ENCODE measurements around the gene SLC1A4. TPM values are rescaled to one million over a fixed set of nuclear protein-coding genes. Genes with fewer than 3 reads are reported as not detected.
"Not testable (repeated sequence)": the region's sequence is repeated elsewhere in the genome, so short reads cannot be mapped to it uniquely, and the experiment has no call there.

SLC1A4 gene
- total and polyA plus RNA-seq, 12 donors, result 13.0 to 196 (median 60.0) TPM

DNA sequence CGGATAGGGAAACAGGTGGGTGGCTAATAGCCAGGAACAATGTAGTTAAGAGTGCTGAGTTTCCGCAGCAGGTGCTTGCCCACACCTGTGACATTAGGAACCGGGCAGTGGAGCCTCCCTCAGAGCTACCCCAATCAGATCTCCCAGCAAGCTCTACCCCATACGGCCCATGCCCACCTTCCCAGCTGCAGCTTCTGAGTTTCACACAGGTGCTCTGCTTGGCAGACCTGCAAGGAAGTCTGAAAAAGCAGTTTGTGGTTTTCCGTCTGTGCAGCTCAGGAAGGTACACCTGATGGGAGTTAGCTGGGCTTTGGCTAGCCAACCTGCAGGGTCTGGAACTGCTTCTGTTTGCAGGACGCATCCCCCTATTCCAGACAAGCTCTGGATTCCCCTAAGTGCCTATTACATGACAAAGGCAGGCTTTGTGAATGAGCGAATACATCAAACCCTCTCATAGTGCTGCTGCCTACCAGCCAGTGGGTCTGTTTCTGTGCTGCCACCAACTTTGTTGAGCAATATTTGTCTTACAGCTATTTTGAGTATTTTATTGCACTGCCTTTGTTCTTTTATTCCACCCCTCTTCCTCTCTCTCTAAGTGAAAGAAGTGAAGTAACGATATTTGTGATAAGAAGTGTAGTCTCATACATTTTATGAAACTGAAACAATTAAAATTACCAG is 42.3 kb downstream of the SLC1A4 start:
- 71 to 77% (median 74%) methylated on average over 7 to 8 of the region's 8 CpGs for WGBS, 4 donors
- Histone ChIP-seq H3K27ac (no peak overlapping the region), H3K4me1 (replicated peaks in 1 of 2) (peaks cover 0 to 25% of the 10 kb centered on the region in 2 donors), H3K9me3 (replicated peaks in 1 of 3) (no peaks in the 10 kb centered on the region), H3K27me3 (no peaks in the 10 kb centered on the region), H3K4me3 (no peak overlapping the region), H3K36me3 (replicated peaks in 1 of 2) (no peaks in the 10 kb centered on the region)
- DNase-seq, result no peak
- intact Hi-C loops (cut with DNase I), result no loop called here
- TF ChIP-seq, protein P1, sequence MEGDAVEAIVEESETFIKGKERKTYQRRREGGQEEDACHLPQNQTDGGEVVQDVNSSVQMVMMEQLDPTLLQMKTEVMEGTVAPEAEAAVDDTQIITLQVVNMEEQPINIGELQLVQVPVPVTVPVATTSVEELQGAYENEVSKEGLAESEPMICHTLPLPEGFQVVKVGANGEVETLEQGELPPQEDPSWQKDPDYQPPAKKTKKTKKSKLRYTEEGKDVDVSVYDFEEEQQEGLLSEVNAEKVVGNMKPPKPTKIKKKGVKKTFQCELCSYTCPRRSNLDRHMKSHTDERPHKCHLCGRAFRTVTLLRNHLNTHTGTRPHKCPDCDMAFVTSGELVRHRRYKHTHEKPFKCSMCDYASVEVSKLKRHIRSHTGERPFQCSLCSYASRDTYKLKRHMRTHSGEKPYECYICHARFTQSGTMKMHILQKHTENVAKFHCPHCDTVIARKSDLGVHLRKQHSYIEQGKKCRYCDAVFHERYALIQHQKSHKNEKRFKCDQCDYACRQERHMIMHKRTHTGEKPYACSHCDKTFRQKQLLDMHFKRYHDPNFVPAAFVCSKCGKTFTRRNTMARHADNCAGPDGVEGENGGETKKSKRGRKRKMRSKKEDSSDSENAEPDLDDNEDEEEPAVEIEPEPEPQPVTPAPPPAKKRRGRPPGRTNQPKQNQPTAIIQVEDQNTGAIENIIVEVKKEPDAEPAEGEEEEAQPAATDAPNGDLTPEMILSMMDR (IDR thresholded peaks at IDR 0.05), result no peak
- no peak for TF ChIP-seq POLR2A (IDR thresholded peaks at IDR 0.05)

DNA sequence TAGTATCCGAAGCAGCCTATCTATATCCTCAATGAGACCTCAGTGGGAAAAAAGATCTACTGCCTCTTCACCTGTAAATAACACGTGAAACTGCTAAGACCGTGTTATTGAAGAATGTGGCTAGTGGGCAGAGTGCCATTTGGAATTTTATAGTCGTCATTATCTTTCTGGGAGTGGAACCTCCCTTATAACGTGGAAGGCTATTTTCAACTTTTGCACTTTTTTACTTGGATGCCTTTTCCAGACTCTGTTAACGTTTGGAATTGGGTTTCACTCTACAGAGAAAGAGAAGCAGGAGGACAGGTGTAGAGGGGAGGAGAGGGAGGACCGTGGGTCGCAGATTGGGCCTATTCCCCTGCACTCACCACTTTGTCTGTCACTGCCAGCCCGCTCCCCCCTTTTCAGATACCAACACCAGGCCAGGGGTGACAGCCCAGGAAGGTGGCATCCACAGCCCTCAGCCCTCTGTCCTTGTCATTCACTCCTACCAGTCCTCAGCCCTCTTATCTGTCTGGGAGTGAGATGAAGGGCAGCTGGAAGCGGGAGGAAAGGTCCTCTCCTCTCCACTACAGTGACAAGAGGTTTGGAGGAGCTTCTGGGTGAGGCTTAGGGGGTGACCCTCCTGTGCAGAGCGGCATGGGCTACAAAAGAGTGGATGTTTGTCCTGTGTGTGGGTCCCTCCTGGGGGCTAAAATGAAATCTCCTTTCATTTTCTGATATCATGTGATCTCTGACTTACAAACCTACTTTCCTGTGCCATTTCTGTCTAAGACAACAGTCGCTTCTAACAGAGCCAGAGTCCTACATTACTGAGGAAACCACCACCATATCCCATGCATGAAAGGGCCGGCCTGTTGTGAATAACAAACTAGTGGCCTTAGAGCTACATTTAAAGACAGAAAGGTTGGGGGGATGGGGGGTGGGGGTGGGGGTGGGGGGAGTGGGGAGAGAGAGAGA is 43.1 kb downstream of the SLC1A4 start:
- Histone ChIP-seq H3K27me3 (no peaks in the 10 kb centered on the region), H3K9me3 (replicated peaks in 1 of 3) (no peaks in the 10 kb centered on the region), H3K27ac (no peak overlapping the region), H3K4me3 (no peak overlapping the region), H3K36me3 (replicated peaks in 1 of 2) (no peaks in the 10 kb centered on the region), H3K4me1 (replicated peaks in 1 of 2) (peaks cover 0 to 25% of the 10 kb centered on the region in 2 donors)
- no peak for DNase-seq
- WGBS, 4 donors, result 67 to 83% (median 73%) methylated on average over 12 to 13 of the region's 13 CpGs
- intact Hi-C loops (cut with DNase I), result no loop called here
- no peak for TF ChIP-seq POLR2A (IDR thresholded peaks at IDR 0.05)
- TF ChIP-seq, protein P1 (IDR thresholded peaks at IDR 0.05), result no peak

DNA sequence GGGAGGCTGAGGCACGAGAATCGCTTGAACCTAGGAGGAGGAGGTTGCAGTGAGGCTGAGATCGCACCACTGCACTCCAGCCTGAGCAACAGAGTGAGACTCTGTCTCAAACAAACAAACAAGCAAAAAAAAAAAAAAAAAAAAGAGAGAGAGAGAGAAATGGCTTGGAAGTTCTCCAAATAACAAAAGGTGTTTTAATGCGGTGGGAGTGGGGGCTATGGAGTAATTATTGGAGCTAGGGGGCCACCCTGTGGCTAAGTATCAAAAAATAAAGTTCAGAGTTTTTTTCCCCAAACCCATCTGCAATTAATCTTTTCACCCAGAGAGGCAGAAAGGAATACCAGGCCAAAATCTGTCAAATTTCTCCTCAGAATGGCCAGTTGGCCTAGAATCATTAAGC is 44.0 kb downstream of the SLC1A4 start:
- Histone ChIP-seq H3K36me3 (replicated peaks in 1 of 2) (no peaks in the 10 kb centered on the region), H3K27me3 (no peaks in the 10 kb centered on the region), H3K4me1 (replicated peaks in 1 of 2) (peaks cover 0 to 17% of the 10 kb centered on the region in 2 donors), H3K27ac (no peak overlapping the region), H3K9me3 (replicated peaks in 1 of 3) (no peaks in the 10 kb centered on the region), H3K4me3 (no peak overlapping the region)
- DNase-seq, result no peak
- WGBS, 4 donors, result 75 to 80% (median 79%) methylated on average over 4 of the region's 4 CpGs
- TF ChIP-seq POLR2A (IDR thresholded peaks at IDR 0.05), result no peak
- TF ChIP-seq, protein P1 (IDR thresholded peaks at IDR 0.05), result peak in 5 of 6 experiments; percentile 15 to 49 (median 32)
- intact Hi-C loops (cut with DNase I), result no loop called here

DNA sequence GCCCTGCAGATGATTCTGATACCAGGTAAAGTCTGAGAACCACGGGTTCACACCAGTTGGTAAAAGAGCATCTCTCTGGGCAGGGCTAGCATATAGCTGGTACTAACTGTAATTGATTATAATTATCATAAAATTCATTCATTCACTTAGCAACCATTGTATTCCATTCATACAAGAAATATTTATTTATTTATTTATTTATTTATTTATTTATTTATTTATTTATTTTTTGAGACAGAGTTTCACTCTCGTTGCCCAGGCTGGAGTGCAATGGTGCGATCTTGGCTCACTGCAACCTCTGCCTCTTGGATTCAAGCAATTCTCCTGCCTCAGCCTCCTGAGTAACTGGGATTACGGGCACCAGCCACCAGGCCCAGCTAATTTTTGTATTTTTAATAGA is 44.5 kb downstream of the SLC1A4 start:
- intact Hi-C loops (cut with DNase I); H3K9me3 ChIP-seq (replicated peaks in 1 of 3); H3K36me3 ChIP-seq (replicated peaks in 1 of 2); H3K27ac ChIP-seq; H3K4me3 ChIP-seq; DNase-seq; H3K27me3 ChIP-seq: not testable (repeated sequence)
- H3K4me1 ChIP-seq (replicated peaks in 1 of 2), result peaks cover 0 to 12% of the 10 kb centered on the region in 2 donors
- 89 to 96% (median 91%) methylated on average over 4 of the region's 4 CpGs for whole genome bisulfite sequencing, 4 donors

Data from adrenal gland (tissue), 12 donors.